ENCODE results near the gene CDH13.

DNA sequence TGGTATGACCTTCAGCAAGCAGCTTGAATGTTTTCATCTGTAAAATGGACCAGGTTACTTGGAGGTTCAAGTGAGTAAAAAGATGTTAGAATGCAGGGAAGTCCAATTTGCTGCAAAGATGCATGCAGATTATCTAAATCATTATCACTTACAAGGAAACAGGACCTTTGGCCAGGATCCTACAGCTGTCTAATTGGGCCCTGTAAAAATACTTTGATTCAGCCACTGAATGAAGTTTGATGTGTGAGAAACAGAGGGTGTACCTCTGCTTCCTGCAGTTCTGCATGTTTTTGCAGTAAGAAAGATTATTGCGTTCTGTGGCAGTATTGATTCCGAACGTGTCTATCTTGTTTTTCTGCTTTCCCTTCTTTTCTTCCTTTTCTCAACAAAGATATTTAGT is 10.2 kb downstream of the CDH13 start:
- no peak for TF ChIP-seq POLR2A (IDR thresholded peaks at IDR 0.05)
- TF ChIP-seq, protein P1, sequence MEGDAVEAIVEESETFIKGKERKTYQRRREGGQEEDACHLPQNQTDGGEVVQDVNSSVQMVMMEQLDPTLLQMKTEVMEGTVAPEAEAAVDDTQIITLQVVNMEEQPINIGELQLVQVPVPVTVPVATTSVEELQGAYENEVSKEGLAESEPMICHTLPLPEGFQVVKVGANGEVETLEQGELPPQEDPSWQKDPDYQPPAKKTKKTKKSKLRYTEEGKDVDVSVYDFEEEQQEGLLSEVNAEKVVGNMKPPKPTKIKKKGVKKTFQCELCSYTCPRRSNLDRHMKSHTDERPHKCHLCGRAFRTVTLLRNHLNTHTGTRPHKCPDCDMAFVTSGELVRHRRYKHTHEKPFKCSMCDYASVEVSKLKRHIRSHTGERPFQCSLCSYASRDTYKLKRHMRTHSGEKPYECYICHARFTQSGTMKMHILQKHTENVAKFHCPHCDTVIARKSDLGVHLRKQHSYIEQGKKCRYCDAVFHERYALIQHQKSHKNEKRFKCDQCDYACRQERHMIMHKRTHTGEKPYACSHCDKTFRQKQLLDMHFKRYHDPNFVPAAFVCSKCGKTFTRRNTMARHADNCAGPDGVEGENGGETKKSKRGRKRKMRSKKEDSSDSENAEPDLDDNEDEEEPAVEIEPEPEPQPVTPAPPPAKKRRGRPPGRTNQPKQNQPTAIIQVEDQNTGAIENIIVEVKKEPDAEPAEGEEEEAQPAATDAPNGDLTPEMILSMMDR (IDR thresholded peaks at IDR 0.05 in 4 of 5, conservative IDR thresholded peaks at IDR 0.05 in 1 of 5): no peak
